ENCODE measurements around the gene HMCN2.
"Not testable (repeated sequence)": the region's sequence is repeated elsewhere in the genome, so short reads cannot be mapped to it uniquely, and the experiment has no call there.

The HMCN2 gene

DNA sequence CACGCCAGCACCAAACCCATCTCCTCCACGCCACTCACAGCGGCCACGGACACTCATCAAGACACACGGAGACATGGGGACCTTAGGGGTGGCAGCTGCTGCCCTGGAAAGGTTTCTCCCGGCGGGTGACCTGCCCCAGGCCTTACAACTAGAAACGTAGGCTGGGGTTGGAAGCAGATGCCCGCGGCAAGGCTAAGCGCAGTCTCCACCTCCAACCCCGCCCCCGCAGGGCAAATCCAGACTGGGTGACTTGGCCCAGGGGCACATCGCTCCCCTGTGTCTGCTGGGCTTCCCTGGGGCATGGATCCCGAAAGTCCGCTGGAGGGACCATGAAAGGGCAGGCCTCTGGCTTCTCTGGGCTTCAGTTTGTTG is 167.2 kb downstream of the HMCN2 start:
- DNase-seq (ENCODE audit: low spot score): no peak

DNA sequence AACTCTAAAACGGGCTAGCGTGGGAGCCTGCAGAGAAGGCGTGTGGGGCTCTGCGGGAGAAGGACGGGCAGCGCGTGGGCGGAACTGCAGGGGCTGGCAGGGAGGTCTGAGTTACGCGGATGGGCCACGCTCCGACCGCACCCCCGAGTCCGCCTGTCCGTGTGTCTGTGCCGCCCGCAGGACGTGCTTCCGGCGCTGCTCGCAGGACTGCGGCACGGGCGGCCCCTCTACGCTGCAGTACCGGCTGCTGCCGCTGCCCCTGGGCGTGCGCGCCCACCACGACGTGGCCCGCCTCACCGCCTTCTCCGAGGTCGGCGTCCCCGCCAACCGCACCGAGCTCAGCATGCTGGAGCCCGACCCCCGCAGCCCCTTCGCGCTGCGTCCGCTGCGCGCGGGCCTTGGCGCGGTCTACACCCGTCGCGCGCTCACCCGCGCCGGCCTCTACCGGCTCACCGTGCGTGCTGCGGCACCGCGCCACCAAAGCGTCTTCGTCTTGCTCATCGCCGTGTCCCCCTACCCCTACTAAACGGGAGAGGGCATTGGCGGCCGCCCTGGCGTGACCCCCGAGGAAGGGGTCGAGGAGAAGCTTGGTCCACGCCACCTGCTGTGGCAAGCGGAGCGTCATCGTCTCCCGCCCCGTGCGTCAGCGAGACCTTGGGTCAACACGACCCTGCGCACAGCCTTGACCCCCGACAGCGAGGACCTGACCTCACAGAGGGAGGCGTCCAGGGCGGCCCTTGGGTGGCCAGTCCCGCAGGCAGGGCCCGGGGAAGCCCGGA is 167.8 kb downstream of the HMCN2 start:
- DNase-seq (ENCODE audit: low spot score): no peak

DNA sequence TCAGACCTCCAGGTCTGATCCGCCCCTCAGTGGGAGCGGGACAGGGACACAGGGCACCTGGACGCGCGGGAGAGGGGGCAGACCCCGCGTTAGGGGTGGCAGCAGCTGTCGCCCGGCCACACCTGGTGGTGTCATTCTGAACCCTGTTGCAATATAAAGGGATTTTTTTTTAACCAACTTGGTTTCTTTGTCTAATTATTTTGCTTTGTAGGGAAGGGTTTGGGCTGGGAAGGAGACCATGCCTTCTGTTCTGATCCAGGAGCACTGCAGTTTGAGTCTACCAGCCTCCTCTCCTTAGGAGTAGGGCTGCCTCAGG is 168.3 kb downstream of the HMCN2 start:
- DNase-seq (ENCODE audit: low spot score): no peak

DNA sequence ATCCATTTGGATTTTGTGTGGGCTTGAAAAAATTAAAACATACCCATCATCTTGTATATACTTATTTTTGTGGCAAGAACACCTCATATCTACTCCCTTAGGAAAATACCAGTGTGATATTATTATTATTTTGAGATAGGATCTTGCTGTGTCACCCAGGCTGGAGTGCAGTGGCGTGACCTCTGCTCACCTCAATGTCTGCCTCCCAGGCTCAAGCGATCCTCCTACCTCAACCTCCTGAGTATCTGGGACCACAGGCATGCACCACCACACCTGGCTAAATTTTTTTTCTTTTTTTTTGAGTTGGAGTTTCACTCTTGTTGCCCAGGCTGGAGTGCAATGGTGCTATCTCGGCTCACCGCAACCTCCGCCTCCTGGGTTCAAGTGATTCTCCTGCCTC is 169.1 kb downstream of the HMCN2 start:
- DNase-seq (ENCODE audit: low spot score): not testable (repeated sequence)

DNA sequence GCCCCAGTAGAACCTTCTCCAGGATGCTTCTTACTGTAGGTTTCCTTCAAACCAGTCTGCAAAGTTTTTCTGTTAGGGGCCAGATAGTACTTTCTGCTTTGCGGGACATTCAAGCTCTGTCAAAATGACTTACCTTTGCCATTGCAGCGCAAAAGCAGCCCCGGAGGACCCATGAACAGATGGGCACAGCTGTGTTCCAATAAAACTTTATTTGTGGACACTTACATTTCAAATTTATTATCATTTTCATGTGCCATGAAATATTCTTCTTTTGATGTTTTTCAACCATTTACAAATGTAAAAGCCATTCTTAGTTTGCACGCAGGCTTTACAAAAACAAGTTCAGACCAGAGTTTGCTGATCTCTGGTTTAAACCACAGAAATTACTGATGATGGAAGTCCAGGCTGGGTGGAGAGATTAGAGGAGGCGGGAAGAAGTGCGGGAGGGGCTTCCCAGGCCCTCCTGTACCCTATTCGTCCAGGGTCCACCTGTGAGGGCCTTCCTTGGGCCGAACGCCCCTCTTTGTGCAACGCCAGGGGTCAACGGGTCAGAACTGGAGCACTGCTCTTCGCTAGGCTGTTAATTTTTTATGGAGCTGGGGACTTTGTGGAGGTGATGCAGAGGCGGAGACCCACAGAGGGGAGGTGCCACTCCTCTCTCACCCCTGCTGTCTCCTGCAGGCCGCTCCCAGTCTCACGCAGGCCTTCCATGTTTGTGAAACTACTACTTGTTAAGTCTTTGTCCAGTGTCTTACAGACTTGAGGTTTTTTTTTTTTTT is 171.6 kb downstream of the HMCN2 start:
- no peak for DNase-seq (ENCODE audit: low spot score)

DNA sequence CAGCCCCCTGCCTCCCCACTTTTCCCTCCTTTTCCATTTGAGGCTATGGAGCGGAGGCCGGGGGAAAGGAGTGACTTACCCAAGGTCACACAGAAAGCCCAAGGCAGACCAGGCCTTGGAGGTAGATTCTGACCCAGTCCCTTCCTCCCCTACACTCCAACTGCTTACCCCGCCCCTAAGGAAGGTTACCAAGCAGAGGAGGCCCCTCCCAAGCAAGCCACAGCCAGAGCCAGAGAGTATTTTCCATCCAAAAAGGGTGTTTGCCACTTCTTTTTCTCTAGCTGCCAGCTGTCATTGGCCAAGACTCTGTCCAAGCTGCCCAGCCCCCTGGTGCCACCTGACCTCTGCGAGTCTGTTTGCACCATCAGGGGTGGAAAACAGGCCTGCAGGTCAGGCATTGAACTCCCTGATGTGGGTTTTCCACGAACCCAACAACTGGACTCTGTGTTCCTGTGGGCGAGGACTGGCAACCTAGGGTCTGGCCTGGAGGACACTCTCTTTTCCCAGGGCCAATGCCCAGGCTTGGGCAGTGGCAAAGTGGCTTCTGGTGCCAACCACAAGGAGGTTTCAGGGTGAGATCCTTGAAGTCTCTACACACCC is 172.9 kb downstream of the HMCN2 start:
- DNase-seq (ENCODE audit: low spot score): no peak

DNA sequence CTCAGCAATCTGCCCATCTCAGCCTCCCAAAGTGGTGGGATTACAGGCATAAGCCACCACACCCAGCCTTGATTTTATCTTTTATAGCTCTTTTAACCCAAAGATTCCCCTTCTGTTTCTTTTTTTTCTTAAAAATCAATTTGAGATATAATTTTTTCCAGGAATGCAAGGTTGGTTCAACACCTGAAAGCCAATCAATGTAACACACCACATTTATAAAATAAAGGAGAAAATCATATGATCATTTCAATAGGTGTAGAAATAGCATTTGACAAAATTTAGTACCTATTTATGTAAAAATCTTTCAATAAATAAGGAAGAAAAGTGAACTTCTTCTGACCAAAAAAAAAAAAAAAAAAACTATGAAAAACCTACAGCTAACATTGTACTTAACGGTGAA is 175.5 kb downstream of the HMCN2 start:
- no peak for DNase-seq (ENCODE audit: low spot score)

DNA sequence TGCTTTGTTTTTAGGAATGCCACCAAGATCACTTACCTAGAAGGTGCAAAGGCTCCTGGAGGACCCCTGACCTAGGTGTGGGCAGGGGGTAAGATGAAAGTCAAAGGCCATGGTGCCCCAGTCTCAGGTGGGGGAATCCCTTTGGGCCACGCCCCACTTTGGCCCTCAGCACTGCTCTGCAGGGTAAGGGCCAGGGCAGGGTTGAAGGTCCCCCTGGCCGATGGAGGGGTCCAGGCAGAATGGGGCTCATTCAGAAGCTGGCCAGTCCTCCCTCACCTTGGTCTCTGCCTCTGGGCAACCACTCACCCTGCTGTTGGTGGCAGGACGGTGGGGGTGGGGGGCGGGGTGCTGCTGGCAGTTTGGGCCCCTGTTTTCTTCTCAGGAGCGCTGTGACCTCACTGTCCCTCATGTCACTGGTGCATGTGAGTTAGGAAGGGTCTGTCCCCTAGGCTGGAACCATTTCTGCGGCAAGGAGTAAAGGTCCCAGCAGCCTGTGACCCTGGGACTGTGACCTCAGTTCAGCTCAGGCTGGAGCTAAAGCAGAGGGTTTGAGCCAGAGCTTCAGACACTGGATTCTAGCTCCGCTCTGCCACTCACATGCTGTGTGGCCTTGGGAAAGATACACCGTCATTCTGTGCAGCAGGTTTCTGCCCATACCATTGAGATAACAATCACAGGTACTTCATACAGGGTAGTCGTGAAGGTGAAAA is 177.3 kb downstream of the HMCN2 start:
- no peak for DNase-seq (ENCODE audit: low spot score)

DNA sequence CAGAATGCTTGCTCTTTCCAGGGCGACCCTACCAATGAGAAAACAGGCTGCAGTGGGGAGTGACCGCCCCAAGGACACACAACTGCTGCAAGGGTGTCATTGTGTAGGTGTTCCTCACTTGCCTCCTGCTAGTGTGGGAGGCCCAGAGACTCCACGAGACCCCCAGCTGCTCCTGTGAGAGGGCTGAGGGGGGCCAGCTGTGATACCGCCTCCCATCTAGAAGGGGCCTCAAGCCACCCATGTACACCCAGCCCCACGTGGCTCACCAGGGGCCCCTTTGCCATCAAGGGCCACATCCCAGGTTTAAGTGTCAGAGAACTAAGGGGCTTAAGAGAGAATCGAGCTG is 177.9 kb downstream of the HMCN2 start:
- DNase-seq (ENCODE audit: low spot score): no peak

DNA sequence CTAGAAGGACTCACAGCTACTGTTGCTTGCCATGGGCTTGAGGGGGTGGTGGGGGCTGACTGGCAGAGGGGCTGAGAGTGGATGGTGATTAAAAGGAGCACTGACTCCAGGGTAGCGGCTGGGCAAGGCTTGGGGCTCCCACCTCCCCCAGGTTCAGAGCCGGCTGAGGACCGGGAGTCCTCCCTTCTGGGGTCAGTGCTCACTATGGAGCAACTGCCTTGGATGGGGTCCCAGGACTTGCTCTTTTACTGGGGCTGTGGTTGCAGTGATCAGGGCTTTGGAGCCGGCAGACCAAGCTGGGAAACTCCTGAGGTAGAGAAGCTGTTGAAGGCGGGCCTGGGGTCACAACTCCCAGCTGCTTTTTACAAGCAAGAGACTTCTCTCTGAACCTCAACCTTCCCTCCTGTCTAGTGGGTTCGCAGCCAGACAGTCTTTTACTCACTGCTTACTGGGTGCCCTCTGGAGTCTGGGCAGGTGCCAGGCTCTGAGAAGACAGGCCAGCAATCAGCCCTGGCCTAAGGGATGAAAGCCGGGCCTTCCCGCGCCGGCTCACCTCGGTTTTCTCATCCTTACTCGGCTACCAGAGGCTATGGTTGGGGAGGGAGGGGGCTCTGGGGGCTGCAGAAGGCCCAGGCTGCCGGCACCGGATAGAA is 178.4 kb downstream of the HMCN2 start:
- no peak for DNase-seq (ENCODE audit: low spot score)

DNA sequence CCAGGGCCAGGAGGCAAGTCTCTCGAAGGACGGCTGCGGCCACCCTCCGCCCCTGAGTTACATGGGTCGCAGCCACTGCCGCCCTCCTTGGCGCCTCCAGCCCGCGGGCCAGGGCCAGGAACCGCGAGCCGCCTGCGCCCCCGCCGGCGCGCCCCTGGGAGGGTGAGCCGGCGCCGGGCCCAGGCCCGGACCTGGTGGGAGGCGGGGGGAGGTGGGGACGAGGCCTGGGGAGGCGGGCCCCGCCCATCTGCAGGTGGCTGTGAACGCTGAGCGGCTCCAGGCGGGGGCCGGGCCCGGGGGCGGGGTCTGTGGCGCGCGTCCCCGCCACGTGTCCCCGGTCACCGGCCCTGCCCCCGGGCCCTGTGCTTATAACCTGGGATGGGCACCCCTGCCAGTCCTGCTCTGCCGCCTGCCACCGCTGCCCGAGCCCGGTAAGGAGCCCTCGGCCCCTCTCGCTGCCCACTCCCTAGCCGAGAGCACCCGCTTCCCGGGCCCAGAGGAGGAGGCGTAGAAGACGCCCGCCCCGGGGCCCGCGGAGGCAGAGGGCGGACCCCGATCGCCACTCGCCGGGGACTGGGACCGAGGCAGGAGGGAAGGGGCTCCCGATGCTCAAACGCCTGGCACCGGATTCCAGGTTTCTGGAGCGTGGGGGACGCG is 179.1 kb downstream of the HMCN2 start, which contains the start of gene ASS1:
TSS of gene ASS1 (plus strand) at position 397 of the 657 bp plus-strand sequence. CDS start 7,268 bp downstream, outside the sequence.
- DNase-seq (ENCODE audit: low spot score): no peak

DNA sequence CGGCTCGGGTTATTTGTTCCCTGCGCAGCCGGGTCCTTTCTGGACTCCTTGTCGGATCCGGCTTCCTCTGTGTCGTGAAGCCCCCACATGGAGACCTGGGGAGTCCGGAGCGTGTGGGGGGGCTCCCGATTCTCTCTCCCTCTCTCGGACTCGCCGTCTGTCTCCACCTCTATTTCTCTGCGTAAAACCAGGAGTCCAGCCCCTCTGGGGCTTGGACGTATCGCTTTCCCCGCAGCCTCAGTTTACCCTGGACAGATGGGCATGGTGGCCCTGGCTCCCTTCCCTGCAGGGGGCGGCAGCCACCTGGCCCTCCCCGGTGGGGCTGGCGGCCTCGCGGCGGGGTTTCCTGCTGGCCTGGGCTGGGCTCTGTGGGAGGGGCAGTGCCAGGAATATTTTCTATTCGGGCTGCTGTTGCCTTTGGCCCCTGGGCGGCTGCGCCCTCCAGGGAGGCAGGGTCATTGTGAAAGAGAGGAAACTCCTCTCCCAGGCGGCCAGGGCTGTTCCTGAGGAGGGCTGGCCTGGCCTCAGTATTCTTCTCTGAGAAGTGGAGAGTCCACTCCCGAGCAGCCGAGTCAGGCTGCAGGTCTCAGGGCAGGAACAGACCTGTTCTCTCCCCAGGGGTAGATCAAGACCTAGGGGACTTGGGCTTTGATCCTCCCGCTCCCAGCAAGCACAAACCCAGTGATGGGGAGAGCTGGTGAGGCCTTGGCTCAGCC is 179.9 kb downstream of the HMCN2 start:
- DNase-seq (ENCODE audit: low spot score): no peak

DNA sequence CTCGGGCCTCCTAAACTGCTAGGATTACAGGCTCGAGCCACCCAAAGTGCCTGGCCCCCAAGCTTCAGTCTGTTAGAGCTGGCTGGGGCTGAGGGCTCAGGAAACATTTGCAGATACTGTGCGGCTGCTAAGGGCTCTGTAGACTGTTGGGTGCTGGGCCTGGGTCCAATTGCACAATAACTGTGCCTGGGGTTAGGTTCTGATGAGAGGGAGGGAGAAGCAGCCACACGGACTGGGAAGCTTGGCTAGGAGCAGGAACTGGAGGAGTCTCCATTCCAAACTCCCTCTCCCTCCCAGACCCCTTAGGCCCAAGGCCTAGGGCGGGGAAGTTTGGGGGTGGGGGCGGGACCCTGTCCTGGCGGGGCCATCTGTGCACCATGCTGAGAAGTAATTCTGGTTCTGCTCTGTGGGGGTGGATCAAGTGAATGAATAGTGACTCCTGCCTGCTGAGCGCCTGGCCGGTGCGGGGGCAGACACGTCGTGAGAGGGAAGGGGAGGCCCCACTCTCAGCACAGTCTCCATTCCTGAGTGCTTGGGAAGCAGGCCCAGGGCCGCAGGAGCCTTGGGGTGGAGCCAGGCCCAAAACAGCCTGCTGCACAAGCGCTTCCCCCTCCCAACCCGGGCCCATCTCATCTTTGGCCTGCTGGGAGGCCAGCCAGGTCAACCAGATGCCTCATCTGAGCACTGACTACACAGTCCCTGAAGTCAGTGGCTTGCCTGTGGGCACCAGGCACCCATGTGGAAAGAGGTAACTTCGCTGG is 180.7 kb downstream of the HMCN2 start:
- no peak for DNase-seq (ENCODE audit: low spot score)

DNA sequence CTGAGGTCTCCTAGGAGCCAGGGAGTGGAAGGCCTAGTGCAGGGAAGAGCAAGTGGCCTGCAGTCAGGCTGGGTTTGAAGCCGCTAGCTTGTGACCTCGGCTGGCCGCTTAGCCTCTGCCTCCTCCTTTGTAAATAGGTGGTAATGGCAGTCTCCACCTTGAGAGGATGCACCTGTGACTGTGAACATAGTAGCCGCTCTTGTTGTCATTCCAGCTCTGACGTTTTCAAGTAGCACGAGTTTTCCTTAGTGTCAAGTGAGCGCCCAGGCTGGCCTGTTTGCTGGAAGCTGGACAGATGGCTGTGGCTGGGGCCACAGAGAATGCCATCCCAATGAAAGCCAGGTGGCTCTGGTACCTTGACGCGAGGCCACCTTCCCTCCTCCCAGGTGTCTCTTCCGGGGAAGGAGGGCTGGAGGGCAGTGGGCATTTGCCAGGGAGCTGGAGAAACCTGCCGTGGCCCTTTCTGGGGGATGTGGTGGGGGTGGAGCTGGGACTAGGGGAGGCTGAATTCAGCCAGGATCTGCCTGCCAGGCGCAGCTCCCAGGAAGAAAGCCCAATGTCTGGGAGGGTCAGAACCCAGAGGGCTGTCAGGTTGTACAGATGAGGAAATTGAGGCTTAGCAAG is 181.7 kb downstream of the HMCN2 start:
- DNase-seq (ENCODE audit: low spot score): no peak

DNA sequence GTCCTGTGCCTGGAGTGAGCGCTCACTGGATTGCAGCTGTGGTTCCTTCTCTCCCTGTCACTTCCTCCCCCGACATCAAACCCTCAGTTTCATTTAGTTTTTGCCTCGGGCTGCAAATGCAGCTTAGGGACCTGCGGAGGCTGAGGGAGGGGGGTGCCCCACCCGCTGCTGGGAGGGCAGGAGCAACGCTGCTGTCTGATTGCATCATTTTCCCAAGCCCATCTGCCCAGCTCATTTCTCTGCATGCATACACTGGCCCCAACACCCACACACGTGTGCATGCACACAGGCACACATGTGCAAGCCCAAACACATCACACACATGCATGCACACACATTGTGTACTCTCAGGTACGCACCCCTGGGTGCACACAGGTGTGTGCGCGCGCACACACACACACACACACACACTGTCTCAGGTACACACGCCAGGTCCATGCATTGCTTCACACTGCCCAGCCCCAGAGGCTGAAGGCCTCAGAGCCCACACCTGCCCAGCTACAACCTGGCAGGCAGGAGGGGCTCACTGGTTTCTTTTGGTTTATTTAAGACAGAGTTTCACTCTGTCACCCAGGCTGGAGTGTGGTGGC is 182.6 kb downstream of the HMCN2 start:
- no peak for DNase-seq (ENCODE audit: low spot score)

DNA sequence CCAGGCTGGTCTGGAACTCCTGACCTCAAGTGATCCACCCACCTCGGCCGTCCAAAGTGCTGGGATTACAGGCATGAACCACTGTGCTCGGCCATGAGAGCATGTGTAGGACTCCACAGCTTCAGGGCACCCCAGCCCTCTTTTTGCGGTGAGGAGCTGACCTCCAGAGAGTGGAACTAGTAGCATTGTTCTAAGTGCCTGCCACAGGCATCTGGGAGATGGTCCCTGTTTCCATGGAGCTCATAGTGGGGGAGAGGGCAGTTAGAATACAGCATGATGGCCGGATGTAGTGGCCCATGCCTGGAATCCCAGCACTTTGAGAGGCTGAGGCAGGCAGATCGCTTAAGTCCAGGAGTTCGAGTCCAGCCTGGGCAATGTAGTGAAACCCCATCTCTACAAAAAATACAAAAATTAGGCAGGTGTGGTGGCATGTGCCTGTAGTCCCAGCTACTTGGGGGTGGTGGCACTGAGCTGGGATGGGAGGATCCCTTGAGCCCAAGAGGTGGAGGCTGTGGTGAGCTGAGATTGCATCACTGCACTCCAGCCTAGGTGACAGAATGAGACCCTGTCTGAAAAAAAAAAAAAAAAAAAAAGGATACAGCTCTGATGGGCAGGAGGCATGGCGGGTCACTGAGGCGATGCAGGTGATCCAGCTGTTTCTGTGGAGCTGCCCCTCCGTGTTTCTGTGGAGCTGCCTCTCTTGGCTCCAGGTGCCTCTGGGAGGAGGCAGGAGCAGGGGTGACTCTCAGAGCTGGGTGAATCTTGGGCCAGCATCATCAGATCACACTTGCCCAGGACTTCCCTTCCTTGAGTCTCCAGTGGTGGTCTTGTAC is 183.4 kb downstream of the HMCN2 start:
- no peak for DNase-seq (ENCODE audit: low spot score)

DNA sequence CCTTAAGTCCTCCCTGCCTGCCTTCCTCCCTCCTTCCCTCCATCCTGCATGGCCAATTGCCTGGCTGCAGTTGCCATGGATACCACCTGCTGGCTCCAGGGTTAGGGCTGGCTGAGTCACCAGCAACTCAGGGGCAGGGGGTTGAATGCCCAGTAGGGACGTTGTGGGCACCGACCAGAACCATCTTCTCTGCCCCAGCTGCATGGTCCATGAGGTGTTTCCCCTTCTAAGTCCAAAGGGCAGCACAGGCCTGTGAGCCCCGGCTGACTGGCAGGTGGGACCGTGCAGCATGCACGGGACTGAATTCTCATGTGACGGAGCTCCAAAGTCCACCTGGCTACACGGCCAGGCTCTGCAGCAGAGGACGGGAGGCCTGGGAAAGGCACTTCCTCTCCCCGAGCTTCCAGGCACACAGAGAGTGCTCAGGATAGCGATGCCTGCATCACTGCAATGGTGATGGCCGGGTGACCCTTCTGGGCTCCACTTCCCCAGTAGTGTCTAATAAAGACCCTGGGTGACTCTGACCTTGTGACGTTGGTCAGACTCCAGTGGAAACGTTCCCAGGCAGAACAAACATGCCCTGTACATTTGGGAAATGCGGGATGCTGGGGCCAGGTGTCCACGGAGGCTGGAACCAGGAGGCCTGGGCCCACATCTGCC is 184.9 kb downstream of the HMCN2 start:
- no peak for DNase-seq (ENCODE audit: low spot score)

DNA sequence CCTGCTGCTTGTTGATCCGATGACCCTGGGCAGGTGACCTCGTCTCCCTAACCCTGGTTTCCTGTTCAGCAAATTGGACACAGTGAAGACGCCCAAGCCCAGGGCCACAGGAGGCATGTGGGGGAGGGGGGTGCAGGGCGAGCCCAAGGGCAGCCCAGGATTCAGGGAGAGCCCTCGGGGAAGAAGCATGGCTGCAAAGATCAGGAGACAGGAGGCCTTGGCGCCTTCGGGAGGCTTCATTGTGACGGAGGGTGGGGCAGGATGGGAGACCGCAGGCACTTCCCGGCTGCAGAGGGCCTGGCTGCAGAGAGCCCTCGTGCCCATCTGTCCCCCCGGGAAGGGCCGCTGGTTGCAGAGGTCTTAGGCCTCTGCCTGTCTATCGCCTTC is 185.4 kb downstream of the HMCN2 start:
- DNase-seq (ENCODE audit: low spot score): no peak
